ENCODE measurements around the gene MYOG.

DNA sequence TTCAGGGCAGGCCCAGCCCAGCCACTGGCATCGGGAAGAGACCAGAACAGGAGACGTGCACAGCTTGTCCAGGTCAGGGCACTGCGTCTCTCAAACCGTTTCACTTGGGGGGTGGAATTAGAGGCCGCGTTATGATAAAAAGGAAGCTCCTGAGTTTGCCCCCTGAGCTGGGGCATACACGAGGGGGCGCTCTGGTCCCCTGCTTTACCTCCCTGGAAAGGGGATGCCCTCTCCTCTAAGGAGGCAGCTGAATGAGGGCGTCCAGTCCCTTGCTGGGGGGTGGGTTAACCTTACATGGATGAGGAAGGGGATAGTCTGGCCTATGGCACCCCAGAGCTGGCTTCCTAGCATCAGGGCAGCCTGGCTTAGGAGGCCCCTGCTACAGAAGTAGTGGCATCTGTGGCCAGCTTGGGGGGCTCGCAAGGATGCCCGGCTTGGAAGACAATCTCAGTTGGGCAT is 2.3 kb downstream of the MYOG start:
- TF ChIP-seq, protein P1, sequence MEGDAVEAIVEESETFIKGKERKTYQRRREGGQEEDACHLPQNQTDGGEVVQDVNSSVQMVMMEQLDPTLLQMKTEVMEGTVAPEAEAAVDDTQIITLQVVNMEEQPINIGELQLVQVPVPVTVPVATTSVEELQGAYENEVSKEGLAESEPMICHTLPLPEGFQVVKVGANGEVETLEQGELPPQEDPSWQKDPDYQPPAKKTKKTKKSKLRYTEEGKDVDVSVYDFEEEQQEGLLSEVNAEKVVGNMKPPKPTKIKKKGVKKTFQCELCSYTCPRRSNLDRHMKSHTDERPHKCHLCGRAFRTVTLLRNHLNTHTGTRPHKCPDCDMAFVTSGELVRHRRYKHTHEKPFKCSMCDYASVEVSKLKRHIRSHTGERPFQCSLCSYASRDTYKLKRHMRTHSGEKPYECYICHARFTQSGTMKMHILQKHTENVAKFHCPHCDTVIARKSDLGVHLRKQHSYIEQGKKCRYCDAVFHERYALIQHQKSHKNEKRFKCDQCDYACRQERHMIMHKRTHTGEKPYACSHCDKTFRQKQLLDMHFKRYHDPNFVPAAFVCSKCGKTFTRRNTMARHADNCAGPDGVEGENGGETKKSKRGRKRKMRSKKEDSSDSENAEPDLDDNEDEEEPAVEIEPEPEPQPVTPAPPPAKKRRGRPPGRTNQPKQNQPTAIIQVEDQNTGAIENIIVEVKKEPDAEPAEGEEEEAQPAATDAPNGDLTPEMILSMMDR (IDR thresholded peaks at IDR 0.05): no peak
- no peak for TF ChIP-seq POLR2AphosphoS5 (IDR thresholded peaks at IDR 0.05; ENCODE audit: insufficient read depth in 1 of 2, low read depth in 1 of 2)
